ENCODE results near the gene OVCH1. TPM values are rescaled to one million over a fixed set of nuclear protein-coding genes. Genes with fewer than 3 reads are reported as not detected.
A peak's percentile ranks its signal among the peaks of the same experiment; 100 is the strongest.

The OVCH1 gene
- total and polyA plus RNA-seq, 2 donors from 2014 or later = 0.35 TPM; not detected in 1

- H3K36me3 ChIP-seq (ENCODE audit: control insufficient read depth in 2 of 3, insufficient read depth in 3 of 3, low read length in 3 of 3) = no peaks in the 10 kb centered on the region
- TF ChIP-seq CTCF (IDR thresholded peaks at IDR 0.05; ENCODE audit: borderline replicate concordance, extremely low read depth, insufficient read depth) = no peak
- no peaks in the 10 kb centered on the region for H3K27me3 ChIP-seq (ENCODE audit: control insufficient read depth, insufficient read depth, low read length)
- peak within 1 kb of the TSS; percentile 90 to 99 (median 99) for H3K4me3 ChIP-seq (ENCODE audit: low read length in 3 of 3)
- no peaks in the 10 kb centered on the region for H3K9me3 ChIP-seq (ENCODE audit: control insufficient read depth in 2 of 3, insufficient read depth in 1 of 3, low read length in 3 of 3)
- FAIRE-seq (peak; percentile 98), DNase-seq (peak; percentile 94 to 99 (median 97))
- H3K27ac ChIP-seq (ENCODE audit: low read depth in 2 of 2, low read length in 2 of 2) = peak within 1 kb of the TSS; percentile 91
- H3K9ac ChIP-seq (ENCODE audit: low read length in 3 of 3) = peak within 1 kb of the TSS; percentile 85 to 99 (median 97)
- H3K4me1 ChIP-seq (ENCODE audit: control insufficient read depth in 2 of 3, insufficient read depth in 2 of 3, low read depth in 1 of 3, low read length in 3 of 3) = peaks cover 0 to 9% (median 0%) of the 10 kb centered on the region in 3 donors
- intact Hi-C loops (cut with DNase I) = no loop called here
These were observed 116.7 kb downstream of the OVCH1 start, which contains the start of gene ERGIC2 for GRCh38 chr12:29380536-29381523. Gene ERGIC2, minus strand, starts transcription at chr12:29381172. Its CDS starts 9,539 bp downstream, at chr12:29371633.

Other genes starting within 250 kb of the OVCH1 start
- gene ERGIC2, start 116.5 kb downstream of the OVCH1 start, total RNA-seq = 65.1 TPM
- gene ERGIC2, start 116.5 kb downstream of the OVCH1 start, polyA plus RNA-seq (ENCODE audit: insufficient read depth, low read depth, low replicate concordance) = 60.5 TPM

Measured in kidney (tissue), 14 donors.